Measurements from ENCODE around the gene PJVK. TPM values are rescaled to one million over a fixed set of nuclear protein-coding genes. Genes with fewer than 3 reads are reported as not detected.

The PJVK gene
- polyA plus RNA-seq, 1 donor from 2014 or later = 5.5 TPM

Other genes with a start within 250 kb of the PJVK start
- 77.7 and 91.8 TPM in 2 replicates for gene PRKRA, start 203 bp upstream of the PJVK start, polyA plus RNA-seq
- gene FKBP7, start 27.2 kb downstream of the PJVK start, polyA plus RNA-seq = 32.6 and 46.1 TPM in 2 replicates
- gene PLEKHA3, start 29.1 kb downstream of the PJVK start, polyA plus RNA-seq = 14.3 and 16.8 TPM in 2 replicates

All from neural cell (in vitro differentiated cells).